Fibroblast of skin of scalp (primary cell): ENCODE measurements around the gene APBA2.

Experiments
- DNase-seq: peaks from one replicate; pipeline ENCODE4 v3.0.0-alpha.2; 2013

The APBA2 gene

DNA sequence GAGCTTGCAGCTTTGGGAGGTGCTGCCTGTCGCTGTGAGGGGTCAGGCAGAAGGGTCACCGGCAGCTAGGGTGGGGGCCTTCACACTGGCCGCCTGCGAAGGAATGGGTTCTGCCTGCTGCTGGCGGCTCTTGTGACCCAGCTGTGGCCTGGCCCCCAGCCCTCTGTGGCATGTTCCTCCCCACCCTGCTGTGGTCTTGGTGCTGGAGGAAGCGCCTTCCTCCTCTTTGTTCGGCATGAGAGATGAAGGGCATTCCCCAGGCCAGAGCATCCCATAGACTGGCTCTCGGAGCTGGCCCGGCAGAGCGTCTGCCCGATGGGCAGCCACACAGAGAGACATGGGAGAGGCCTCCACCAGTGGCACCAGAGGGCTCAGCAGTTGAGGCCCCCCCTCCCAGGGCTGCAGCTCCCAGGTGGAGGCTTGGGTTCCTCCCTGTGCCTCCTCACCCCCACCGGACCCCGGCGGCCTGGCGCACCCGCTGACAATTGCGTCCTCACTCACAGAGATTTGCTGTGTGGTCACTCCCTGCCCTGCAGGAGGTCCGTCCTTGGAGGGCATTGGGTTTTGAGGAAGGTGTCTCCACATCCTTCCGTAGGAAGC is 221.6 kb downstream of the APBA2 start:
- DNase-seq = no peak

DNA sequence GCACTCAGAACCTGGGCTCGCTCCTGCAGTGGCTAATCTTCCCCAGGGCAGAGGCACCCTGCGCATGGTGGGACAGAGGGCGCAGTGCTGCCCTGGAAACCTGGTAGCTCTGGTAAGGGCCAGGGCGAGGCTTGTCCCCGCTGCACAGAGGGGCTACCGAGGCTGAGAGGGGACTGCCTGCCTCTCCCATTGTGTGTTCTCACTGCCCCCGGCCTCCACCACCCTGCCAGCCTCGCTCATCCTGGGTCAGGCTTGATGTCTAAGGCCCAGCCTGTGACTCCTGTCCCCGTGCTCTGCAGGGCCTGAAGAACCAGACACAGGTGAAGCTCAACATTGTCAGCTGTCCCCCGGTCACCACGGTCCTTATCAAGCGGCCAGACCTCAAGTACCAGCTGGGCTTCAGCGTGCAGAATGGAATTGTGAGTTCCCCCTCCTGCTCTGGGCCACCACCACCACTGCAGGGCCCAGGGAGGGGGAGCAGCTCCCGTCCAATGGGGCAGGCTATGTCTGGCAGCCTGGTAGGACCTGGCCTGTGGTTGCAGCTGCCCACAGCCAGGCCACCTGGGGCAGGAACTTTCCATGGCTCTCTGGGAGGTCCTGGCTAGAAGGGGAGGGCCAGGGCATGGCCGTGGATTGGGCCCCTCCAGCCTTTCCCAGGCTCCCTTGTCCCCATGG is 222.3 kb downstream of the APBA2 start:
- no peak for DNase-seq

DNA sequence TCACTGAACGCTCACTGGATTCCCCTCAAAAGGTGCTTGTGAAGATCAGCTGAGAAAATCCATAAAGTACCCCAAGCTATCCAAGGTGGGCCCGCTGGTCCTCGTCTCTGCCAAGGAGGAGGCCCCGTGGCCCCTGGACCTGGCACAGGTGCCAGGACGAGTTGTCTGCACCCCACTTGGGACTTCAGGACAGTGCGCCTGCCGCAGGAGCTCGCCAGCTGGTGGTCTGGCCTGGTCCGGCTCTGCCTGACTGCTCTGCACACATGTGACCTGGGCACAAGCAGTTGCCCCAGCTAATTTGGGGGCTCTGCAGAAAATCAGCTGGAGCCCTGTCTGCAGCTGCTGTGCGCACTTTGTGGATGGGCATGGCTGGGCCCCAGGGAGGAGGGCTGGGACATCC is 224.0 kb downstream of the APBA2 start:
- DNase-seq = no peak

DNA sequence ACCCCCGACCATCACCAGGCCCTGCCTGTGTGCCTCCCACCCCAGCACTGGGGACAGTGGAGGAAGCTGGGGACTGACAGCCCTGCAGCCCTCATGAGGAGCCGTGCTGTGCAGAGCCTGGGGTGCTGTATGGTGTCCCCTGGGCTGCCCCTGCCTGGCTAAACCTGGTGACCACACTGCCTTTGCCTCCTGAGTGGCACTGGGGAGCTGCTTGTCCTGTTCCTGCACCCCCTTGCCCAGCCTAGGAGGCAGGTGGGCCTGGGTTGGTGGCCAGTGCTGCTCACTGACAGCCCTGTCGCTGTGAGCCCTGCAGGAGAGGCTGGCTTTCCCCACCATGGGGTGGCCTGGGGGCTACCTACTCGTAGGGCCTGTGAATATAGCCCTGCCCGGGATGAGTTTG is 224.4 kb downstream of the APBA2 start:
- no peak for DNase-seq

DNA sequence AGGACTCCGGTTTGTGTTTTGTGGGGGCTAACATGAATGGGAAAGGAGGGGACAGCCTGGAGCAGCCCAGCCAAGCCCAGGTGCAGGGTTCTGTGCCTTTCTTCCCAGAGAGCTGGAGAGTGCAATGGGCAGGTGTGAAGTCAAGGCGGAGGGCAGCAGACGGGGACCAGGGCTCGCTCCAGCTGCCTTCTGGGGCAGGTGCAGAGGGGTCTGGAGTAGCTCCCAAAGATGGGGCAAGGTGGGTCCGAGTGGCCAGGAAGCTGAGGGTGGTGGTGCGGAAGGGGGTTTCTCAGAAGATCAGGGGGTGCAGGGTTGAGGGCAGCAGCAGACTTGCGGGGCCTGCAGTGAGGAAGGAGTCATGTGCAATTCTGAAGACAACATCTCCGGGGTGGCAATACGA is 225.0 kb downstream of the APBA2 start:
- DNase-seq = no peak

DNA sequence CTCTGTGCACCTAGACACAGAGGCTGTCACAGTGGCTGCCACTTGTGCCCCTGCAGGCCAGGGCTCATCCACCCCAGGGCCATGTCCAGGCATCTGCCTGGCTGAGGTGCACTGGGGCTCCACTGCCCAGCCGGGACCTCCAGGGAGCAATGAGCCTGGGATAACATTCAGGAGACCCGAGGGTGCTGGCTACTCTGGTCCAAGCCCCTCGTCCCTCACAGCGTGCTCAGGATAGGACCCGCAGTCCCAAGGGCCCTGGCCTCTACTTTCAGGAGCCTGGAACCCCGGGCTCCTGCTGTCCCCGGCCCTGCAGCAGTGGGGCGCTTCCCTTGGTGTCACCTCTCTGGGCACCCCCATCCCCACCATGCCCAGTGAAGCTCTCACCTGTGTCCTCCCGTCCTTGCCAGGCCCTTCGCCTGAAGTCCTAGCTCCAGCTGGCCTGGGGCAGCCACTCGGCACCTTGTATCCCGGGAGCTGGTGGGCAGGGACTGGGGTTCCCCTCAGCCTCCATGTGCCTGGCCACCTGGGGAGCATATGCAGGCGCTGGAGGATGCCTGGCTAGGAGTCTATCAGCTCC is 226.0 kb downstream of the APBA2 start:
- no peak for DNase-seq

DNA sequence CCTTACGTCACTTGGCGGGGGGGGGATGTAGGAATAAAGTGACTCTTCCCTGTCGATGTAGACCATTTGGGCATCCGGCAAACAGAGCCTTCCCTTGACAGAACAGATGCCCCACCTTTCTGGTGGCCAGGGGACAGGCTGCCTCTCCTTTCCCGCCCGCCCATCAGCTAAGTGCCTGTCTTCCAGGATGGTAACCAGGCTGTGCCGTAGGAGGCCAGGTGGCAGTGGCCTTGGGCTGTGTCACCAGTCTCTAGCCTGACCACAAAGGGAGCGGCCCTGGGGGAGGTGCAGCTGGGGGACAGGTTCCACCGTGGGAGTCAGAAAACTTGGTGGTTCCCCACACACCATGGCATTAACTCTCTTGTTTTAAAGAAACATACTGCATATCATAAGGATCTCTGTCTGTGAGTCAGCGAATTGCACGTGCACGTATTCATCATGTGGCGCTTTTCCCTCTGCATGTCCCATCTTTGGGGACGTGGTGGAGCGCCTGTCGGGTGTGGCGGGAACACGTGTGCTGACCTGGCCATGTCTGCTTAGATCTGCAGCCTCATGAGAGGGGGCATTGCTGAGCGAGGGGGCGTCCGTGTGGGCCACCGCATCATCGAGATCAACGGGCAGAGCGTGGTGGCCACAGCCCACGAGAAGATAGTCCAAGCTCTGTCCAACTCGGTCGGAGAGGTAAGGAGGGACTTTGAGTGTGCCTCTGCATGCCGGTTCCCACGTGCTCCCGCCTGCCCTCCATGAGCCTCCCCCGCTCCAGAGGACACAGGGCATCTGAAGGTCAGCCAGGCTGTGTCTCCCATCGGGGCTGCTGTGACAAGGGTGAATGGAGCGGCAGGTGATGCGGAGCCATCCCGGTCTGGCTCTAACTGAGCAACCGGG is 227.8 kb downstream of the APBA2 start:
- no peak for DNase-seq

DNA sequence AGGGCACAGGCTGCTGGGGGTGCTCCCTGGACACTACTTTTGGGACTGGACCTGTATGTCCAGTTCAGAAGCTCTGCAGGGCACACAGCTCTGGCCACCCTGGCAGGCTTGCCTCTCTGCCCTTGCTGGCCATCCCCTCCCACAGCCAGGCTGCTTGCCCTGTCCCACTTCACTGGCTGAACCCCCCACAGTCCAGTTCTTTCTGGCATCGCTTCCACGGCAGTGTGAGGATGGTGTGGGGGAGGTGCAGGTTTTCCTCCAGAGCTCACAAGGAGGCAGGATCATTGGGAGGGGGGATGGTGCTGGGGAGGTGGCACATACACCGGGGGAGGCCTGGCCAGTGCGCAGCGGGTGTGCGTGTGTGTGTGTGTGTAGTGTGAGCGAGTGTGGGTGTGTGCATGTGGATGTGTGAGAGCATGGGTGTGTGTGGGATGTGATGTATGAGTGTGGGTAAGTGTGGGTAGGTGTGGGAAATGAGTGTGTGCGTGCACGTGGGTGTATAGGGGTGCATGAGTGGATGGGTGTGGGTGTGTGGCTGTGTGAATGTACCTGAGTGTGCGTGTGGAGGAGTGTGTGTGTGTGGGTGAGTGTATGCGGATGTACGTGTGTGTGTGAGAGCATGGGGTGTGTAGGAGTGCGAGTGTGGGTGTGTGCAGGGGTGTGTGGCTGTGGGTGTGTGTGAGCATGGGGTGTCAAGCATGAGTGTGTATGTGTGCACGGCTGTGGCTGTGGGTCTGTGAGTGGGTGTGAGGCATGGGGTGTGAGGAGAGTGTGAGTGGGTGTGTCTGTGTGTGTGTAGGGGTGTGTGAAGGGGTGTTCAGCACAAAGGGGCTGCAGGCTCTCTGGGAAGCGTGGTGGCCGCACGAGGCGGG is 228.7 kb downstream of the APBA2 start:
- no peak for DNase-seq

DNA sequence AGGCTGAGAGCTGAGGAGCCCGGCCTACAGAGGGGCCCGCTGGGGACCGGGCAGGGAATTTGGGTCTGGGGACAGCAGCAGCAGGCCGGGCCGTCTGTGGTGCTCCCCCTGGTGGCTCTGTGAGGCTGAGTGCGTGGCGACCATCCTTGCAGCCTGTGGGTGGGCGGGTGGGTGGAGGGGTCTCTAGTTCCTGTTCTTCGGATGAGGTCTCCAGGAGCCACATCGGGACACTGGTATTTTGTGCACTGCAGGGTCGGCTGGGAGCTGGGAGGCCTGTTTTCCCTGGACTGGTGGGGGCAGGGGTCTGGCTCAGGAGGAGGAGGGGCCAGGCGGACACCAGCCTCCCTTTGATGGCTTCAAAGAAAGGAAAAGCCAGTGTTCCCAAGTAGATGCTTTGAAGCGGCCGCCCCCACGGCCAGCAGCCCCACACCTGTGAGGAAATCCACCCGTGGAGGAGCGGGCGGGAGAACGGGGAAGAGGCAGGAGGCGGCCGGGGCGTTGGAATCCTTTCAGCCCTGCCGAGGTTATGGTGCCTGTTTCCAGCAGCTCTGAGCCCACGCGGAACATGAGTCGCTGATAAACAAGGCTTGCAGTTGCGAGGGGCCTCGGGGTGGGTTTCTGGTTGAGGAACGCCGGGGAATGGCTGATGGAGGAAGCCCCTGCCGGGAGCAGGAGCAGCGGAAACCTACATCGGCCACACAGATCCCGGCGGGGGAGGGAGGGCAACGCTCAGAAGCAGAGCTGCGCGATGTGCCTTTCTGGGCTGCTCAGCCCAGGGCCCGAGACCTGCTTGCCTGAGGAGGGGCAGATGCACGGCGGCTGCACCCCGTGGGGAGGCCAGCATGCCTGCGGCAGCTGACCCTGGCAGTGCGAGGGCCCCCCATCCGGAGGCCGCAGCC is 229.6 kb downstream of the APBA2 start:
- peak; percentile 21 for DNase-seq

DNA sequence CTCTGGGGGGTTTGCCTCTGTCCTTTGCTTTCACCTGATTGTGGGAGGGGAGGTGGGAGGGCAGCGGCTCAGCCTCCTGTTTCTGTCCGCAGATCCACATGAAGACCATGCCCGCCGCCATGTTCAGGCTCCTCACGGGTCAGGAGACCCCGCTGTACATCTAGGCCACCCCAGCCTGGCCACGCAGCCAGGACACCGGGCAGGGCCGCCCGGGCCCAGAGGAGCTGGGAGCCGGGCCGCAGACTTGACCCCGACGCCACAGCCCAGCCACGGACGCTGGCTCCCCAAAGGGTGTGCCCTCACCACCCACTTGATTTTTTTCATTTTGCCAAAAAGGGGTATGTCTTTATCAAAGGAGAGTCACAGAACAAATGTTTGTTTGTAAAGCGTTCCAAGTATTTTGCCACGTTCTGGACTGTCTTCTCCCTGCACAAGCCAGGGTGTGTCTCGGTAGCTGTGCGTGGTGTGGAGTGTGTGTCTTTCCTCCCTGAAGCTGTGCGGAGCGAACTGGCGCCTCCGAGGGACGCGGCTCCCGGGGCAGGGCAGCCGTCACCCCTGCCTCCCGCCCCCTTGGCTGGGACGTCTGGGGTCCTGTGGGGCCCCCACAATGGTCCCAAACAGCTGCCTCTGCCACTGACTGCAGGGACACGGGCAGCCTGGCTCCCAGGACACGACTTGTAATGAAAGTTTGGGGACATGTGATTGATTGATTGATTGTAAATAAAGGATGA is 231.4 kb downstream of the APBA2 start:
- DNase-seq = no peak

DNA sequence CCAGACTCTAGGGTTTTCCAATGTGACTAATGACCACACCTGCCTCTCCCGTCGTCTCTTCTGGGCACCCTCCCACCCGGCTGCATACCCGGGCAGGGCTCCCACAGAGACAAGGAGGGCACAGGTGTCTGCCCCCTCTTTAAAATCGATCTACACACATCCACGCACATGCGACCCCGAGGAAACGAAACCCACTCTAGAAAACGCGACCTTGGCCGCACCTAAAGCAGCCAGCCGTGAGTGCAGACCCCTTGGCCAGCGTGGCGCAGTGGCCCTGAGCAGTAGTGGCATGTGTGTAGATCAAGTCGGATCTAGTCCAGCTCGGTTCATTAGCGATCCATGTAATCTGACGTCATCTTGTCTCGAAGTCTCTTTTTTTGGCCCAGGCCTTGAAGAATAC is 232.0 kb downstream of the APBA2 start:
- no peak for DNase-seq

DNA sequence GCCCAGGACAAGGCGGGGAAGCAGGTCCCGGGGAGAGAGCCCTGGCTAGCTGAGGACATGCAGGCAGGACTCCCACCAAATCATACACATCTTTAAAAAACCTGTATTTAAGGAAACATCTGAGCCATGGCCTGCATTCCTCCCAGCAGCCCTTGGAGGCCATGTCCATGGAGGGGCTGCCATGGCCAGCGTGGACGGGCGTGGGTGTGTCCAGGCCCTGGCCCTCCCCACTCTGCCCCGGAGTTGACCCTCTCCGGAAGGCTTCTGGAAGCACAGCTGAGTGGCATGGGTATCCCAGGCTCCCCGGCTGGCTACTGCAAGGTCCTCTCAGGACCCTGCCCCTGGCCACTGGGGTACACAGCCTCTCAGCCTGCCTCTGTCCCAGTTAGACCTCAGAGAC is 234.1 kb downstream of the APBA2 start:
- no peak for DNase-seq

DNA sequence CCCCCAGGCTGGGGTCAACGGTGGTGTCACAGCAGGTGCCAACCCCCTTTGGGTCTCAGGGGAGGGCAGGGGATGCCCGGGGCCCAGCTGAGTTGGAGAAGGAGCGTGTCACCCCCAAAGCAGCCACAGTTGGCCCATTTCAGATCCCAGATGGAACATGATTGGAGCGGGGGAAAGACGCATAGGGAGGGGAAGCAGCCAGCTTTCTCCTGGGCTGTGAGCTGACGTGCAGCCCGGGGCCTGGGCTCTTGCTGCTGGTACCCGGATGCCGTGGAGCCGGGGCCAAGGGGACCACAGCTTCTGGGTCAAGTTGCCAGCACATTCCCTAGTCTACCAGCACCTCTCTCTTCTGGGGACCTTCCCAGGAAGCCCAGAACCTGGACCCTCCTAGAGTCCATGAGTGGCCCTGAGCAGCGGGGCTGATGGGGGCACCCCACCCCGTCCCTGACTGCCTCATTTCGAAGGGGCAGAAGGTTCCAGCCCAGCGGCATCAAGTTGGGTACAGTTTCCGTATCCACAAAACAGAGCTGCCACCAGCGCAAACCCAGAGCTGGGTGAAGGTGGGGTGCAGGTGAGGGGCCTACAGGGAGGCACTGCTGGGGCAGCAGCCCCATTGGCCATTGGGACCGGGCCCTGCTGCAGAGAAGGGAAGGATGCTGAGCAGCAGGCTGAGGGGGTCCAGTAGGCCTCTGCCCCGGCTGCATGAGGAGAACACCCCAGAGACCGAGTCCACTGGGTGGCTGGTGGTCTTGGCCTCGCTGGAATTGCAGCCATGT is 235.0 kb downstream of the APBA2 start:
- no peak for DNase-seq

DNA sequence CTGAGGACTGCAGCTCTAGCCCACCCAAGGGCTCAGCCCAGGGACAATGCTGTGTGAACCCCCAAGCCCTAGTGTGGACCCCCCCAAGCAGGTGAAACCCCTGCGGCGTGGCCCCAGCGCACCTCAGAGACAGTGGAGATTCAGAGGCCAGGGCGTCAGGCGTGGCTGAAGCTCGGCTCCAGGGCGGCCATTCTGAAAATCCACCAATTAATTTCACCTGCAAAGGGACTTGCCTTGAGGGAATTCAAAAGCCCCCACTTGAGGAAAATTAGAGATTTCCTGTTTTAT is 235.5 kb downstream of the APBA2 start:
- no peak for DNase-seq

DNA sequence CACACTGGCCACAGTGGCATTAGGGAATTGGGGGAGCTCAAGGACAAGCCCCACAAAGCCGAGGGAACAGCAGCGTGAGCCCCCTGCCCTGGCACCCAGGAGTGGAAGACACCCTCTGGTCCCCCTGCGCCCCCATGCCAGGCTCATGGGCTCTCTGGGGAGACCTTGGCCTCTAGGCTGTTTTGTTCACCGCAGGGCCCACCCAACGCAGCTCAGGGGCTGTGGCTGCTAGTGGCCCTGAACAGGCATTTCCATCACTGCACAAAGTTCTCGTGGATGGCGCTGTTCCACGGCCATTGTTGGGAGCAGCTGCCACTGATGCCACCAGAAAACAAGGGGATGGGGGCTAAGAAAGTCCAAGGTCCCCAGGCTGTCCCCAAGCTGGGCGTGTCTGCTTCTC is 236.1 kb downstream of the APBA2 start:
- no peak for DNase-seq

DNA sequence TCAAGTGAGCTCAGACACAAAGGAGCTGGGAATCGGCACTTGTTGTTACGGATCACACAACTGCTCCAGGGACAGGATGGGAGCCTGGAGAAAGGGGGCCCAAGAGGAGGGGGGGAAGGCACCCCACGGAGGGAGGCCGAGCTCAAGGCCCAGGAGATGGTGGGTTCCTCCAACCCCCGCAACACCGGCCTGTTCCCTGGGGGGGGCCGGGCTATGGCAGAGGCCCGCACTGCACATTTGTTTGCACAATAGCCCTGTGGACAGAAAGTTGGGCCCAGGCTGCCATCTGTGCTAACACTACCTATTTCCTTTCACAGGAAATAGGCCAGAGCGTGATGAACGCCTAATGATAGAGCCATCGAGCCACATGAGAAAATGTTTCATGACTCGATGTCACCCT is 236.7 kb downstream of the APBA2 start:
- no peak for DNase-seq

DNA sequence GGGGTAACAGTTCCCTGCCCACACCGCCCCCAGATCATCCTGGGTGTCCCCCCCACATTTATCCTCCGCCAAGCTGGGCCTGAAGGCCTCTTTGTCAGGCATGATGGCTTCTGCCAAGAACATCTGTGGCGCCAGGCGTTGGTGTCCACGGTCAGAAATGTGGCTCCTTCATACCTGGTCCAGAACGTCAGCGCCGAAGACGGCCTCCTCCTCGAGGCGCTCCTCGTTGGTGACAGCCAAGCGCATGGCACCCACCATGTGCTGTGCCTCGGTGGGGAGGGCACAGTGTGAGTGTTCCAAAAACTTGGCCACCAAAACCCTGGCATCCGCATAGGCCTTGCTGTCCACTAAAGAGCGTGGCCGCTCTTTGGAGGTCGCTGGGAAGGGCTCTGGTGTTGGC is 237.4 kb downstream of the APBA2 start:
- no peak for DNase-seq

DNA sequence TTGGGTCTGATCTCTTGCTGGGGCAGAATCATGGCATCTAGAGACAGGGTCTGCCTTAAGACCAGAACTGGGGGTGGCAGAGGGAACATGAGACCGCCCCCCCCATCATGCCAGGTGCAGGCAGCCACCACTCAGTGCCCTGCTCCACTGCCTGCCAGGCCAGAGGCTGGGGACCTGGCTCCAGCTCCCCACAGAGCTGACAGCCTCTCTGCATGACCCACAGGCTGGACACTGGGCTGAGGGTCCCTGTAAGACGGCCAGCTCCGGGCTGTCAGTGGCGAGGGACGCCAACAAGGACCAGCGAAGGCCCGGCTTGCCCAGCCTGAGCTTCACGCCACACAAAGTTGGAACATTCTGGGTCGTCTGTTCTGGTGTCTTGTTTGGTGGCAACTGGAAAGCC is 238.2 kb downstream of the APBA2 start:
- no peak for DNase-seq

DNA sequence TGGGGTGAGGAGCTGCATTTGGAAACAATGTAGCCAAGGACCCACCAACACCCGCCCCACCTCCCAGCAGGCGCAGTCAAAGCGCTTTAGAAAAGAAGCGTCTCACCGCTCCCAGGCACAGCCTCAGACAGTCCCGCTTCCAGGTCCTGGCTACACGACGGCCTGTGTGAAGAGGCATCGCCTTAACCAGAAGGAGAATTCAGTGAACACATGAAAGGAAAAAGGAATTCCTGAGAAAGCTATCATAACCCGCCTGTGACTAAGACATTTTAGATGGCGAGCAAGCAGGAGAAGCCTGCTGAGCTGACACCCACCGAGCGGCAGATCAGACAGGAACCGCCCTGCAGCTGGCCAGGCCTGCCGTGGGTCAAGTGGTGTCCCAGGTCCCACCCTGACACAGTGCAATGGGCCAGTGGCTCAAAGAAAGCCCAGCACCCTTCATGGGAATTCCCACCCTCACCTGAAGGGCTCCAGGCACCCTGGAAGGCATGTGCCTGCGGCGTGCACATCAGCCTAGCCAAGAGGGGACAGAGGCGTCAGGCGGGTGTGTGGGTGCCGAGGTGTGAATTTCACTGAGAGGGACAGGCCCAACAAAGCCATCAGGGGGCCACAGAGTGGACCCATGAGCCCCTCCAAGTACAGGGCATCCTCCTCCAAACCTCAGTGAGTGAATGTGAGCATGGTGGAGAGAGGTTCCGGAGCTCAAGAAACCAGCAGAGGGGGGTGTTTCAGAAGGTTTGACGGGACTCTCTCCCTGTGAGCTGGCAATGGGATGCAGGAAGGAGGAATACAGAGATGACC is 239.0 kb downstream of the APBA2 start:
- peak; percentile 66 for DNase-seq
